SHP77 (cell line): ENCODE measurements around the gene BTG3.

Source experiments
- DNase-seq, 2 experiments: peaks; one replicate each; lab custom pipeline; 2025; lab: John Stamatoyannopoulos, UW

BTG3 gene

GRCh38 chr21:17585875-17586450, 26.7 kb downstream of the BTG3 start:
- DNase-seq = no peak

- no peak for DNase-seq
Observed at GRCh38 chr21:17583898-17584297, 28.8 kb downstream of the BTG3 start.

- DNase-seq = no peak
Observed at GRCh38 chr21:17580319-17580718, 32.4 kb downstream of the BTG3 start.

- DNase-seq = no peak
Observed at GRCh38 chr21:17578876-17579275, 33.8 kb downstream of the BTG3 start.

- no peak for DNase-seq
Observed at GRCh38 chr21:17578162-17578561, 34.5 kb downstream of the BTG3 start.

GRCh38 chr21:17577701-17578100, 35.0 kb downstream of the BTG3 start:
- DNase-seq = no peak

GRCh38 chr21:17576080-17576835, 36.4 kb downstream of the BTG3 start:
- DNase-seq = no peak

- DNase-seq = no peak
Observed at GRCh38 chr21:17575076-17575475, 37.6 kb downstream of the BTG3 start.

- no peak for DNase-seq
Observed at GRCh38 chr21:17572431-17572830, 40.3 kb downstream of the BTG3 start.

- no peak for DNase-seq
Observed at GRCh38 chr21:17570786-17571185, 41.9 kb downstream of the BTG3 start.

- DNase-seq = no peak
Observed at GRCh38 chr21:17560377-17561025, 52.2 kb downstream of the BTG3 start.

- no peak for DNase-seq
Observed at GRCh38 chr21:17554679-17555465, 57.8 kb downstream of the BTG3 start.

- no peak for DNase-seq
Observed at GRCh38 chr21:17554120-17554519, 58.6 kb downstream of the BTG3 start.

GRCh38 chr21:17552410-17552809, 60.3 kb downstream of the BTG3 start:
- no peak for DNase-seq

GRCh38 chr21:17550671-17551308, 61.9 kb downstream of the BTG3 start:
- DNase-seq = no peak

- no peak for DNase-seq
Observed at GRCh38 chr21:17548262-17548661, 64.4 kb downstream of the BTG3 start.

GRCh38 chr21:17545007-17545406, 67.7 kb downstream of the BTG3 start:
- no peak for DNase-seq
